A549 (cell line): ENCODE measurements around the gene KIF3A. TPM values are rescaled to one million over a fixed set of nuclear protein-coding genes. Genes with fewer than 3 reads are reported as not detected.

Experiments
- ATAC-seq, 2 experiments: fragments of 200-7000 bp in 1 of 2; fragments of >200 bp in 1 of 2; cut with Nextera tagmentation in 1 of 2; cut with Tn5 transposase in 1 of 2; 3 replicates each; pipeline versions ENCODE4 v1.8.0 to v1.9.1; 2018 to 2020; ENCODE audit warnings: mild to moderate bottlenecking in 1 of 2, moderate library complexity in 1 of 2
- CTCF ChIA-PET: fragments of 300-600 bp; sonication (Branson Sonifier 250); formaldehyde crosslinking; extraction: SDS; loops from one replicate; lab custom pipeline; 2021; ENCODE audit warnings: antibody characterized with exemption, inconsistent platforms; lab: Yijun Ruan, JAX
- POLR2A ChIA-PET: fragments of 350-600 bp; formaldehyde crosslinking; extraction: SDS; loops from one replicate; lab custom pipeline; 2021; ENCODE audit warnings: antibody characterized with exemption, inconsistent platforms; lab: Yijun Ruan, JAX
- DNase-seq, 2 experiments: peaks; one replicate each; pipeline versions ENCODE4 v3.0.0 to v3.0.0-alpha.2; 2011 to 2016; ENCODE audit warnings: low read depth in 1 of 2, low spot score in 1 of 2
- FAIRE-seq: peaks from 2 replicates; lab custom pipeline; 2011; peaks lifted over from hg19 to GRCh38; lab: Jason Lieb, UNC
- H3K27ac ChIP-seq, 2 experiments: fragments of >200 bp; sonication (Bioruptor Twin); formaldehyde crosslinking; 3 replicates each; pipeline ENCODE4 v1.5.1; 2016 to 2017
- H3K4me1 ChIP-seq: fragments of >200 bp; sonication (Bioruptor Twin); formaldehyde crosslinking; 3 replicates; pipeline ENCODE4 v1.6.1; 2016
- H3K4me2 ChIP-seq: fragments of >200 bp; sonication (Bioruptor Twin); formaldehyde crosslinking; 3 replicates; pipeline ENCODE4 v1.6.1; 2016
- H3K4me3 ChIP-seq: fragments of >200 bp; sonication (Bioruptor Twin); formaldehyde crosslinking; 3 replicates; pipeline ENCODE4 v1.5.1; 2016
- H3K9me3 ChIP-seq: fragments of >200 bp; sonication (Bioruptor Twin); formaldehyde crosslinking; 3 replicates; pipeline ENCODE4 v1.6.1; 2016
- FOSL2 ChIP-seq, 2 experiments: fragments of 450-650 bp in 1 of 2; fragments of >200 bp in 1 of 2; sonication (Bioruptor Twin) in 1 of 2; formaldehyde crosslinking; IDR thresholded peaks; 2 replicates each; pipeline versions ENCODE4 v1.5.0 to v1.6.1; 2016 to 2020; ENCODE audit warnings: mild to moderate bottlenecking in 1 of 2, moderate library complexity in 1 of 2
- FOXS1 ChIP-seq: fragments of 250-450 bp; sonication (Bioruptor Pico); IDR thresholded peaks from 2 replicates; pipeline ENCODE4 v1.5.0; 2020; ENCODE audit warnings: mild to moderate bottlenecking, moderate library complexity
- PHF8 ChIP-seq: fragments of 200-600 bp; sonication (generic); IDR thresholded peaks from 2 replicates; pipeline ENCODE4 v1.6.1; 2016; ENCODE audit warnings: low read depth, mild to moderate bottlenecking, antibody characterized with exemption, moderate library complexity, borderline replicate concordance
- RAD21 ChIP-seq, 2 experiments: fragments of >200 bp in 1 of 2; sonication (Bioruptor Twin) in 1 of 2; formaldehyde crosslinking in 1 of 2; IDR thresholded peaks in 1 of 2; conservative IDR thresholded peaks in 1 of 2; 2 replicates in 1 of 2; 3 replicates in 1 of 2; pipeline ENCODE4 v1.6.1; 2012 to 2018; ENCODE audit warnings: inconsistent platforms in 1 of 2
- WGBS: methylation state at CpG from one replicate; pipeline ENCODE4 v1.1.6; 2017; ENCODE audit errors: missing lambda C conversion rate; 5-methylcytosine and 5-hydroxymethylcytosine counted together
- polyA plus RNA-seq, 4 experiments: library from polyadenylated mRNA; depleted of rRNA in 3 of 4; stranded (reverse); fragments of >200 nt; fragmentation: RNase III in 1 of 4; extraction: RNeasy Plus Mini Kit Qiagen cat#74134 plus additional on column Dnase treatment in 1 of 4; gene quantifications; 2 replicates in 3 of 4; 3 replicates in 1 of 4; pipeline ENCODE4 v1.2.3, GENCODE V29; 2011 to 2017
- TF ChIP-seq, protein P1 (sequence below): fragments of 200-600 bp; sonication (generic); IDR thresholded peaks from 2 replicates; pipeline ENCODE4 v1.6.1; 2016; ENCODE audit warnings: antibody characterized with exemption, mild to moderate bottlenecking, moderate library complexity
- TF ChIP-seq, protein P2 (sequence below): fragments of 150-350 bp; IDR thresholded peaks from 2 replicates; pipeline ENCODE4 v1.6.1; 2014; ENCODE audit warnings: low read depth, mild to moderate bottlenecking, low read length

KIF3A gene
- polyA plus RNA-seq, 2 of the 4 experiments (the other 2 are of a cell fraction), result 12.8 to 20.5 TPM

DNA sequence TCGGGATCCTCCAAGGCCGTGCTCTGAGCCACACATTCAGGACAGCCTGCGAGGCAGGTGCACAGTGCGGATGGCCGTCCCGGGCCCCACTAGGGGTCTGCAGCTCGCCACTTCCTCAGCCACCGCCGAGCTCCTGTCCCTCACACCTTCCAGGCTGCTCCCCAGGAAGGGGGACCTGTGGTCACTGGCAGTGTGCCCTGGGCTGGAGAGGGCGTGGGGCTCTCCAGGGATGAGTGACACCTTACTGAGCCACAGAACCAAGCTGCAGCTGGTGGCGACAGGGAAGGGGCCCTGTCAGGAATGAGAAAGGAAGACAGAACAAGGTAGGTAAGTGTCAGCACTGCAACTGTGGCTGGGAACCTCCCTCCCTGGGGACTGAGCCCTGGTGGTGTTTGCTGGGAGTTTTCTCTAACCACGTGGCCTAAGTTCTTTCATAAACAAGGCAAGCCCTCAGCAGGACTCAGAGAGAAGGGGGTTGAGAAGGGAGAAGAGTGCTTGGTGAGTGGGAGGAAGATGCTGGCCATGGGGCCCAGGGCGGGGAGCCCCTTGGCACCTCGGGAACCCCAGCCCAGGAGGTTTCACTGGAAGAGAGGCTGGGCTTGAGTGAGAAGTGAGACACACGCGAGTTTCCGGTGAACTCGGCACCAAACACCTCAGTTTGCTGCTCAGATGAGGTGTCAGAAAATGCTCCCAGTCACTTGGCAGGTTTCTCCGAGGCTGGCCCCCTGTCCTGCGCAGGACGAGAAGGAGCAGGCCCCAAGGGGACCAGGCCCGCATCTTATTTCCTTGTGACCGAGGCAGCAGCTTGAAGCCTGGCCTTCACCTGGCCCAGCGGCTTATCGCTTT lies 74.2 kb downstream of the KIF3A start:
- TF ChIP-seq, protein P1, sequence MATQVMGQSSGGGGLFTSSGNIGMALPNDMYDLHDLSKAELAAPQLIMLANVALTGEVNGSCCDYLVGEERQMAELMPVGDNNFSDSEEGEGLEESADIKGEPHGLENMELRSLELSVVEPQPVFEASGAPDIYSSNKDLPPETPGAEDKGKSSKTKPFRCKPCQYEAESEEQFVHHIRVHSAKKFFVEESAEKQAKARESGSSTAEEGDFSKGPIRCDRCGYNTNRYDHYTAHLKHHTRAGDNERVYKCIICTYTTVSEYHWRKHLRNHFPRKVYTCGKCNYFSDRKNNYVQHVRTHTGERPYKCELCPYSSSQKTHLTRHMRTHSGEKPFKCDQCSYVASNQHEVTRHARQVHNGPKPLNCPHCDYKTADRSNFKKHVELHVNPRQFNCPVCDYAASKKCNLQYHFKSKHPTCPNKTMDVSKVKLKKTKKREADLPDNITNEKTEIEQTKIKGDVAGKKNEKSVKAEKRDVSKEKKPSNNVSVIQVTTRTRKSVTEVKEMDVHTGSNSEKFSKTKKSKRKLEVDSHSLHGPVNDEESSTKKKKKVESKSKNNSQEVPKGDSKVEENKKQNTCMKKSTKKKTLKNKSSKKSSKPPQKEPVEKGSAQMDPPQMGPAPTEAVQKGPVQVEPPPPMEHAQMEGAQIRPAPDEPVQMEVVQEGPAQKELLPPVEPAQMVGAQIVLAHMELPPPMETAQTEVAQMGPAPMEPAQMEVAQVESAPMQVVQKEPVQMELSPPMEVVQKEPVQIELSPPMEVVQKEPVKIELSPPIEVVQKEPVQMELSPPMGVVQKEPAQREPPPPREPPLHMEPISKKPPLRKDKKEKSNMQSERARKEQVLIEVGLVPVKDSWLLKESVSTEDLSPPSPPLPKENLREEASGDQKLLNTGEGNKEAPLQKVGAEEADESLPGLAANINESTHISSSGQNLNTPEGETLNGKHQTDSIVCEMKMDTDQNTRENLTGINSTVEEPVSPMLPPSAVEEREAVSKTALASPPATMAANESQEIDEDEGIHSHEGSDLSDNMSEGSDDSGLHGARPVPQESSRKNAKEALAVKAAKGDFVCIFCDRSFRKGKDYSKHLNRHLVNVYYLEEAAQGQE, result no peak
- no peak overlapping the region for H3K4me3 ChIP-seq
- ATAC-seq, result peak; percentile 36 to 52; a peak in 5 of 6 replicates
- no peaks in the 10 kb centered on the region for H3K4me1 ChIP-seq
- CTCF ChIA-PET, result interaction anchor here (0.6 to 6.4 kb wide), 5 partner anchors 11 to 148 kb away, joined by 3 to 37 read pairs (median 3); no protein-coding TSS in a partner anchor
- no peaks in the 10 kb centered on the region for H3K9me3 ChIP-seq
- no peak for FAIRE-seq
- POLR2A ChIA-PET, result no interaction called here
- WGBS, result 85% methylated on average over 24 of the region's 25 CpGs
- peak in 1 of 2 experiments; percentile 13 for DNase-seq
- no peak overlapping the region for H3K4me2 ChIP-seq
- H3K27ac ChIP-seq, result no peak overlapping the region

DNA sequence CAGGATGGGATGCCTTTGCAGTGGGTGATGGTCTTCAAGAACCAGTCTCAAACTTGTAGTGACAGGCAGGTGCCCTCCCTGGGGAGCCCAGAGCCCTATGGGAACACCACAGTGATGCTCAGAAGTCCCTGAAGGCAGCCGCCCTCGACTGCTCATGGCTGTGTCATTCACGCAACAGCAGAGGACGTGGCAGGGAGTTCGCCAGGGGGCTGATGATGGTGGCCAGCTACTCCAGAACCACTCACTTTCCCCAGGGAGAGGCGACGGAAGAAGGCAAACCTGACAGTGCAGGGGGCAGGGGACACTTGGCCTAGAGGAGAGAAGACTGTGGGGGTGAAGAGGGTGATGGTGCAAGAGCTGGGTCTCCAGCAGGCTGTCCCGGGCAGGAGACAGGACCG lies 75.3 kb downstream of the KIF3A start:
- H3K4me2 ChIP-seq, result no peak overlapping the region
- POLR2A ChIA-PET, result no interaction called here
- CTCF ChIA-PET, result interaction anchor here (1.0 to 6.4 kb wide), 2 partner anchors 16 to 25 kb away, joined by 3 to 37 read pairs; no protein-coding TSS in a partner anchor
- ATAC-seq, result no peak; a peak in 1 of 6 replicates
- H3K27ac ChIP-seq, result no peak overlapping the region
- no peaks in the 10 kb centered on the region for H3K9me3 ChIP-seq
- WGBS, result 93% methylated on average over 9 of the region's 9 CpGs
- TF ChIP-seq FOXS1, result no peak
- TF ChIP-seq, all 56 proteins: peak for 0
- no peak for DNase-seq
- no peak for FAIRE-seq
- no peaks in the 10 kb centered on the region for H3K4me1 ChIP-seq
- H3K4me3 ChIP-seq, result no peak overlapping the region

DNA sequence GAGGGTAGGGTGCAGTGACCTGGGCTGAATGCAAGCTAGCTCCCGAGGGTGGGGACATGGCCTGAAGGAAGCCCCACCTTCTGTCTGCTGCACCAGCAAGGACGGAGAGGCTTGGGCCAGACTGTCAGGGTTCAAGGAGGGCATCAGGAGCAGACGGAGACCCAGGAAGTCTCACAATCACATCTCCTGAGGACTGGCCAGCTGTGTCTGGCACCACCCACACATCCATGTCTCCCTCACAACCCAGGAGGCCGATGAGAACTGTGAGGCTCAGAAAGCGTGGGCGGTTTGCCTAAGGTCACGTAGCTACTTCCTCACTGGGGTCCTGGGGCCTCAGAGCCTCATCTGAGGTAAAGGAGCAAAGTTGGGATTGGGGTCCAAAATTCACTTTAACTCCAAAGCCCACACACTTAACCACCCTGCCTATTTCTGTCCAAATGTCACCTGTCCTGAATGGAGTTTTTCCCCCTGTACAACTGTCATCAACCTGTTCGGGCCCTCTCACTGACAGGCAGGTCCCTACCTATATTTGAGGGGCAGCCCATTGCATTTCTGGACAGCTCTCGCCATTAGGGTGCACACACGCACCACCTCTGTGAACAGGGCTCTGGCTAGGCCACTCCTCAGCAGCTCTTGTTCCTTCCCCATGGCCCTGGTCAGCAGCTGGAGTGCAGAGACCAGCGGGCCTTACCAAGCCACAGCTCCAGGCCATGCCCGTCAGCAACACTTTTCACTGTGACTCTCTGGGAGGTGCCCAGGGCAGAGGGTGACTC lies 75.9 kb downstream of the KIF3A start:
- ATAC-seq (peak; percentile 17 to 32; a peak in 4 of 6 replicates), FAIRE-seq (no peak), DNase-seq (no peak)
- 83% methylated on average over 12 of the region's 12 CpGs for WGBS
- TF ChIP-seq FOSL2 (IDR thresholded peaks at IDR 0.05) (no peak), FOSL2 (CRISPR knock-in tag; IDR thresholded peaks at IDR 0.05) (no peak), PHF8 (no peak), RAD21 (conservative IDR thresholded peaks at IDR 0.05 in 1 of 2, IDR thresholded peaks at IDR 0.05 in 1 of 2) (peak in 1 of 2 experiments; percentile 28; a peak in 2 of 5 replicates)
- TF ChIP-seq, protein P2, sequence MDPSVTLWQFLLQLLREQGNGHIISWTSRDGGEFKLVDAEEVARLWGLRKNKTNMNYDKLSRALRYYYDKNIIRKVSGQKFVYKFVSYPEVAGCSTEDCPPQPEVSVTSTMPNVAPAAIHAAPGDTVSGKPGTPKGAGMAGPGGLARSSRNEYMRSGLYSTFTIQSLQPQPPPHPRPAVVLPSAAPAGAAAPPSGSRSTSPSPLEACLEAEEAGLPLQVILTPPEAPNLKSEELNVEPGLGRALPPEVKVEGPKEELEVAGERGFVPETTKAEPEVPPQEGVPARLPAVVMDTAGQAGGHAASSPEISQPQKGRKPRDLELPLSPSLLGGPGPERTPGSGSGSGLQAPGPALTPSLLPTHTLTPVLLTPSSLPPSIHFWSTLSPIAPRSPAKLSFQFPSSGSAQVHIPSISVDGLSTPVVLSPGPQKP, result no peak
- Histone ChIP-seq H3K27ac (no peak overlapping the region), H3K4me2 (no peak overlapping the region), H3K4me3 (no peak overlapping the region), H3K4me1 (no peaks in the 10 kb centered on the region), H3K9me3 (no peaks in the 10 kb centered on the region)
- ChIA-PET CTCF (interaction anchor here (0.9 to 6.4 kb wide), 3 partner anchors 17 to 134 kb away, joined by 3 to 37 read pairs (median 3); no protein-coding TSS in a partner anchor), POLR2A (no interaction called here)
